HG02763 (cell line): ENCODE measurements around the gene DSE.

Experiments used
- ATAC-seq: cut with Tn5 transposase; IDR thresholded peaks from one replicate; pipeline ENCODE4 v1.9.1; 2021; ENCODE audit warnings: mild to moderate bottlenecking, moderate library complexity; ENCODE audit not compliant: unreplicated experiment

The DSE gene

GRCh38 chr6:116359835-116360234, 10.9 kb upstream of the DSE start:
- no peak for ATAC-seq

GRCh38 chr6:116362276-116362675, 8.5 kb upstream of the DSE start:
- no peak for ATAC-seq

- no peak for ATAC-seq
Measured at GRCh38 chr6:116363759-116364158, 7.0 kb upstream of the DSE start.

DNA sequence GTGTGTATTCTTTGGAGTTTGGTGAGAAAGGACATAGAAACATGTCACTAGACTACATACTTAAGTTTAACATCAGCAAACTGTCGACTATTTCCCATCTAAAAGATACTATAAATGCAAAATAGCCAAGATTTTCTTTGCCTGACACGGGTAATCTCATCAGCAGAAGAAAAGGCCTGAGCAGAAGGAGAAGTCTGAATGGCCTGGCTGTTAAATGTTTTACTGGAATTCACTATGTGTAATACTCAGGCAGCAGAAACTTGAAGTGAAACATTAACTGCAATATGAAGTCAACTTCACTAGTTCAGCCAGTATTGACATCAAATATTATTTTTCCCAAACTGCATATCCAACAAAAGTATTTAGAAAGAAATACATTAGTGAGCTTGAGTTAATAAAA, 6.4 kb upstream of the DSE start:
- ATAC-seq: no peak

DNA sequence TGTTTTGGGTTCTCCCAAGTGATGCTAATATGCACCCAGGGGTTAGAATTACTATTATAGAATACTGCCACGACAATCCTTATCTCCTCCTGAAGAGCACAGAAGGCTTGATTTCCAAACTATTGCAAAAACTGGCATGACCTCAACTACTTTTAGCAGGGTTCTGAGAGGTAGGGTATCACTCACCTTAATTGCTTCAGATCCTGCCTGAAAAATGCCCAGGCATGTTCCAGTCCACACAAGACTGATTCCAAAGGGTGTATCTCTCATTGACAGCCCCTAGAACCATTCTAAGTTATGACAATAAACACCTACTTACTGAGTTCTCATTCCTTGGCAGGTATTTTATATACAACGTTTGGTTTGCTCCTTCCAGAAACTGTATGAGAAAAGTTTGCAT, 5.0 kb upstream of the DSE start:
- no peak for ATAC-seq

- ATAC-seq: no peak
Measured at GRCh38 chr6:116366740-116367275, 3.9 kb upstream of the DSE start.

DNA sequence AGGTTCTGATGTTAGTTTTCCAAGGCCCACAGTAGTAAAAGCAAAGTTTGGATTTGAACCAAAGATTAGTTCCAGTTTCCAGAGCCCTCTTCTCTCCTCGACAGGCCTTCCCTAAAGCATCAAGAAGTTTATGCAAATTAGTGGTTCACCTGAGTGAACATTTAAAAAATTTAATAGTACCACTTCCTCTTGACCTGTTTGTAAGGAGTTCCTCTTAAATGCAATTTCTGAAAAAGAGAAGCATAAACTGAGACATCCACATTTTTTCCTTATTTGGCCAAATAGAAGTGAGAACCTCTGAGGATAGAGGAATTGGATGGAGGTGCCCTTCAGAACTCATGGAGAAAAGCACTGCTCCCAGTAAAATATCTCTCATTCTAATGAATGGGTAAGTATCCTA, 1.2 kb upstream of the DSE start:
- peak; percentile 33 for ATAC-seq

DNA sequence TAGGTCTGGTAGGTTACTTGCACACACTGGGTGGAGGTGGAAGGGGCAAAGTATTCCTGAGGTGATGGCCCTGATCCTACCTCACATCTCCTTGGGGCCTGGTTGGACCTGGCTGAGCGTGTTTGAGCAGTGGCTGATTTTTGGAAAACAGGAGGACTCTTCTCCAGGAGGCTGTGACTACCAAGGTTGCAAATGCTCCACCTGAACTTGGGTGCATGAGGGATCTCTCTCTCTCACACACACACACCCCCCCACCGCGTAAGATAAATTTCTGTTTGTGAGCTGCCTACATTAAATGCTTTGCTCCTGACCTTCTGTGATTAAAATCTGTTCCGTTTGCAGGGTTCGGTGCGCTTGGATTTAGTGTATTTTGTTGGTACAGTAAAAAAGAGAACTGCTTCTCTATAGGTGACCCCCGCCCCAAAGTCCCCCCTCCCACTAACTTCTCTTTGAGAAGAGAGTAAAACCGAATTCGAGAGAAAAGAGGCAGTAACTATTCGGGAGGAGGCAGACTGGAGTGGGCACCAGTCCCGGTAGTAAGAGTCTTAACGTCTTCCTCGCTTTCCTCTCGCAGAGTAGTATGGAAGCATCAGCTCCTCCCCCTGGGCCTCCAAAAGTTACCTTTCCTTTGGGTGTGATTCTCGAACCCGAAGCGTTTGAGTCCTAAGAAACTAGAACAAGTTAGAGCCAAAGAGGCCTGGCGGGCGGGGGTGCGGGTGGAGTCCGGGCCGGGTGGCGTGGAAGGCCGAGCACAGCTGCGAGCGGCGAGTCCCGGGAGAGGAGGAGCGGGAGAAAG, 585 bp upstream of the DSE start:
- no peak for ATAC-seq

DNA sequence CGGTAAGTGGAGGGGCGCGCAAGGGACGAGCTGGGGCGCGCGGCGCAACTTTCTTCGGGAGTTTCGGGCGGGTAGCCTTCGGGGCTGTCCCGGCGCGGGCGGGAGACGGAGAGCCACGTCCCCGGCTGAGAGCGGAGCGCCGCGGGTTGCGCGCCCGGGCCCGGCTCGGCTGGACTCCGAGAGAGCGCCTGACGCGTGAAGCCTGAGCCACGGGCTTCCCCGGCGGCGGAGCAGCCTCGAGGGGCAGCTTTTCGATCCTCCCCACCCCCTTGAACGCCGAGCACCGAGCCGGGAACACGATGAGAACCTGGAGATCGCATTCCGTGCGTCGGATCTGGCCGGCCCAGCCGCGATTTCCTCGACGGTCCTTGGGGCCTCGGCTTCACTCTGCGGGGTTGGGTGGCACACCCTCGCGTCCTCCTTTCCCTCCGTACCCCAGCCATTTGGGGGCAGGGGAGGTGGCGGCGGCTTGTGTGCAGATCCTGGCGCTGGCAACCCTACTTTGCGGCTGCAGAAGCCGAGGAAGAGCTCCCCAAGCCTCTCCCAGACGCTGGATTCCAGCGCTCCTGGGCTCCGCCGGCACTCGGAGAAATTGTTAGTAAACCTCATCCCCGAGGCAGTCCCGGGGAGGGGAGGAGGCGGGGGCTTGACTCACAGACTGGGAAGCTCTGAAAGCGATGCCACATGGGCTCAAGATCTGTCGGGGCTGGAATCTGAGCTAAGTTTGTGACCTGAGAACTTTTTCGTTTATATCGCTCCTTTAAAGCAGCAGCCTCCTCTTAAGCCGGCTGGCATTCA, 572 bp downstream of the DSE start:
- peak; percentile 45 for ATAC-seq

DNA sequence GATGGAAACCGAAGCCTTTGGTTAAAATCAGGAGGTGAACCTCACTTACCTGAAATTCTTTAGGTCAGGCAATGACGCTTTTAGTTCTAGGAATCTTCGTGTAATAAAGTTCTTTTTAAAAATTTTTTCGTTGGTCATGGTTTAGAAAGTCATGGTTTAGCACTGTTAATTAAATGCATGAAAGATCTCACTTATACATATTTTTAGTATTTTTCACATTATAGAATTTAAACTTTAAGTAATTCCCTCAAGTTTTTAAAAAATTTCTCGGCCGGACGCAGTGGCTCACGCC, 1.1 kb downstream of the DSE start:
- no peak for ATAC-seq

DNA sequence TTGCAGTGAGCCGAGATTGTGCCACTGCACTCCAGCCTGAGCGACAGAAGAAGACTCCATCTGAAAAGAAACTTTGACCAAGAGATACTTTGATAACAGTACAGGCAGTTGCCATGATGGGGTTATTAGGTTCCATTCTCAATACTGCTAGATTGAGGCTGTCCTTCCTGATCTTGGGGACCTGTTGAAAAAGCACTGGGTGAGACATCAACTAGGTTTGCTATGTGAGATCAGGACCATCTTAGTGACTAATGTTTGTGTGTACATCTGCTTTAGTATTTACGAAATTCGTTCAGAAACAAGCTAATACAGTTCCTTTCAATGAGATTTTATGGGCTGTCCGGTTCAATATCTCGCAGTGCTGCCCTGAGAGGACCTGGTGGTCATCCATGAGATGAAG, 2.6 kb downstream of the DSE start:
- ATAC-seq: no peak

- no peak for ATAC-seq
Measured at GRCh38 chr6:116373940-116374339, 3.2 kb downstream of the DSE start.

GRCh38 chr6:116374586-116374985, 3.8 kb downstream of the DSE start:
- ATAC-seq: no peak

DNA sequence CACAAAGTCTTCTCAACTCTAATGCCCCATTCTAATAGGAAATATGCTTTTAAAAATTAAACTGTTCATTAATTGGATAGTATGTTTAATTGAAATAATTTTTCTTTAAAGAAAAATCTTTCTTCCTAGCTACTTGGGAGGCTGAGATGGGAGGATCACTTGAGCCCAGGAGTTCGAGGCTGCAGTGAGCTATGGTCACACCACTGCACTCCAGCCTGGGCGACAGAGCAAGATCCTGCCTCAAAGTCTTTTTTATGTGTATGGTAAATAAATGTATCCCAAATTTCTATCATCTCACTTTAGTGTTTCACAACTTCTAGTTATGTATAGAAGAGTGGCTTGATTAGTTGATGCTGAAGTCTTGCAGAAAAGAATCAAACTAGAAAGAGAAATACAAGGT, 4.5 kb downstream of the DSE start:
- no peak for ATAC-seq

GRCh38 chr6:116376149-116376548, 5.4 kb downstream of the DSE start:
- no peak for ATAC-seq

DNA sequence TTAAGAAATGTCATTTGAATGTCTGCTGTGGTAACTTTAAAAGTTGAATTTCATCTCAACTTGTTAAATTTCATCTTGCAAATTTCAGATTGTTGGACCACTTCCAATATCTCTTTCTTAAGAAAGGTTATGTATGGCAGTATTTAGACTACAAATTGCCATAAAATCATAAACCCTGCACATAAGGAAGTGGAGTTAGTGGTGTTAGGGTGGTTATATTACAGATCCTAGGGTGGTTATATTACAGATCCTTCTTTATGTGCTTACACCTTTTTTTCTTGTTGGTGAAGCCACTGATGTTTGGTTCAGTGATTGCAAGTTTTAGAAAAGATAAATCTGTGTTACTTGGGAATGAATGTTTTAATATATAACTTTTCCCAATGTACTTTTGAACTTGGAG, 9.0 kb downstream of the DSE start:
- ATAC-seq: no peak

GRCh38 chr6:116380346-116380745, 9.6 kb downstream of the DSE start:
- no peak for ATAC-seq

GRCh38 chr6:116381000-116381399, 10.3 kb downstream of the DSE start:
- no peak for ATAC-seq

GRCh38 chr6:116382587-116382986, 11.8 kb downstream of the DSE start:
- ATAC-seq: no peak

- ATAC-seq: no peak
Measured at GRCh38 chr6:116384727-116385458, 14.1 kb downstream of the DSE start.

- ATAC-seq: no peak
Measured at GRCh38 chr6:116385459-116385802, 14.7 kb downstream of the DSE start.

DNA sequence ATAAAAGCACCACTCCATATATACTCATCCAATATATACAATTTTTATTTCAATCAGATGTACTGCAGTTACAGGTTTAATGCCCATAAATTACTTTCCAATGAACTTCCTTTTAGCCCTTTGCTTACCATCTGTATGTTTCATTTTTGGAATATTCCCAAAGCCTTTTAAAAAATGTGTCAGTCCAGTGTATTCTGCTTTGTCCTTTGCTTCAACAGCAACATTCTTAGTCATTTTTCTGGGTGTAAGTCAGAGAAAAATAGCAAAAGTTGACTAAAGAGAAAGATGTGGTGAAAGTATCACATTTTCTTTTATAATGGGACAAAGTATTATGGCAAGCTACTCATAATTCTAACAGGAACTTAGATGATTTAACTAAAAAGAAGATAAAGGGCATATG, 15.2 kb downstream of the DSE start:
- ATAC-seq: no peak
